HG03565 (cell line): ENCODE data around the gene PRKCB.

Source experiments
- ATAC-seq: cut with Tn5 transposase; IDR thresholded peaks from one replicate; pipeline ENCODE4 v1.9.1; 2021; ENCODE audit warnings: mild to moderate bottlenecking, moderate library complexity; ENCODE audit not compliant: unreplicated experiment

Gene PRKCB

DNA sequence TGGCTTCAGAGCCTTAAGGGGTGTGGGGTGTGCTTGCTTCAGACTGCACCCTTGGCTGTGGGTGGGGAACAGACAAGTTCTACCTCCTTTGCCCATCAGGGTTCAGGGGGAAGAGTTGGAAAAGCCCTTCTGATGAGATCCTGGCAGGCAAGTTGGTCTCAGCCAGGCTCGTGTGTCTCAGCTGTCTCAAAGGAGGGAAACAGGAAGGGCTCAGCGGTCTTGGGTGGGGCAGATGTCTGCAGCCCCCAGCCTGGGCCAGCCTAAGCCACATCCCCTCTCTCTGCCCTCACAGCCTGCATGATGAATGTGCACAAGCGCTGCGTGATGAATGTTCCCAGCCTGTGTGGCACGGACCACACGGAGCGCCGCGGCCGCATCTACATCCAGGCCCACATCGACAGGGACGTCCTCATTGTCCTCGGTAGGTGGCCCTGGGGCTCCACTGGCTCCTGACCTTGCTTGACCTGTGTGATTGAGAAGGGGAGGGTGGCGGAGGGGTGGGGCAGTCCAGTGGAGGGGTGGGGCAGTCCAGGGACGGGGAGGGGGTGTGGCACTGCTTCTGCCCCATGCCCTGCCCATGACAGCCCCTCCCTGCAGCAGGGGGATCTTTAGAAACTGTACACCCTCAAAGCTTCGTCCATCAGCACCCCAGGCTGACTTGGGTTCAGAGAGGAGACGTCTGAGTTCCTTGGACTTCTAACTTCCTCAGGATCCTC, 199.5 kb downstream of the PRKCB start:
- no peak for ATAC-seq

DNA sequence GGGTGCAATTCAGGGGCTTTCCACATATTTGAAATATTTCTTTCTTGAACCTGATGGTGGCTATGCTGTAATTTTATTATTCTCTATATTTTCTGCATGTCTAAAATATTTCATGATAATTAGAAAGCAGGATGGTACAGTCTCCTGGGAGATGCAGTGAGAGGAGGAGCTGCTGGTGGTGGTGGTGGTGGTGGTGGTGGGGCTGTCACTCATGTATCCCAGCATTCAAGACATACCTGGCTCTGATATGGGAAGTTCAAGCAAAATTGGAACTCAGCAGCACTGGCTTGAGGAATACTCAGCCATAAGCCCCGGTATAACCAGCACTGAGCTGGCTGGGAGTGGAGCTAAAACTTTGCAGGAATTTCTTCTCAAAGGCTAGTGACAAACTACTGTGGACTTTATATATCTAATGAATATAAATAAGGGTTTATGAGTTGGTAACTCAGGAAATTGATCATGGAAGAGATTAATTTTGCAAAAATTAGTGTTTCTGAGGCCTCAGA, 200.3 kb downstream of the PRKCB start:
- no peak for ATAC-seq

DNA sequence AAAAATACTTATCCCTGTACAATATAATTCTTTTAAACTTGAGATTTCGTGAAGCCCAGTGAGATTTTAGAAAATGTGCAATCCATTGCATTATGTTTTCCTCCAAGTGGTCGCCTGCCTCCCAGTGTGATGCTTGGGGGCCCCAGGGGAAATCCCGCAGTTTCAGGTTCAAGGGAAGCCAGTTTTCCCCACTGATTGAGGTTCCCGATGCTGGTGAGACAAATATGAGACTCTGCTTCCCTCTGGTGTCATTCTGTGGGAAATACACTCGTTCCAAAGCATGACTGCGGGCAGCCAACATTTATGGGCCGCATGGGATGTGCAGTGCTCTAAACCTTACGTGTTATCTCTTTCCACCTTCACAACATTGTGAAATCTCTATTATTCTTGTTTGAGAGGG, 200.8 kb downstream of the PRKCB start:
- no peak for ATAC-seq

DNA sequence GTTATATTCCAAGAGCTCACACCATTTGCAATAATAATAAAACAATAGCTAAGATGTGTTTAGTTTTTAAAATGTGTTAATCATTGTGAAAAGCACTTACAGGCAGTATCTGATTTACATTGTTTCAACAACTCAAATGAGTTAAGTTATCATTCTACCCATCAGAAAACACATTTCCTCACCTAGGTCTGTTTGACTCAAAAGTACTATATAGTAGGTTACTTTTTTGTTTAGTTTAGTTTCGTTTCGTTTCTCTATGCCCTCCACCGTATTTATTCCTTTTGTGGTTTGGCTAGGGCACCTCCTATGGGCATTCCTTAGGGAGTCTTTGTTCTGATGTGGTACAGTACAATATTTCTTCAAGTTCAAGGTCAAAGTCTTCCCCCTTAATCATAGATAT, 201.6 kb downstream of the PRKCB start:
- ATAC-seq = no peak

DNA sequence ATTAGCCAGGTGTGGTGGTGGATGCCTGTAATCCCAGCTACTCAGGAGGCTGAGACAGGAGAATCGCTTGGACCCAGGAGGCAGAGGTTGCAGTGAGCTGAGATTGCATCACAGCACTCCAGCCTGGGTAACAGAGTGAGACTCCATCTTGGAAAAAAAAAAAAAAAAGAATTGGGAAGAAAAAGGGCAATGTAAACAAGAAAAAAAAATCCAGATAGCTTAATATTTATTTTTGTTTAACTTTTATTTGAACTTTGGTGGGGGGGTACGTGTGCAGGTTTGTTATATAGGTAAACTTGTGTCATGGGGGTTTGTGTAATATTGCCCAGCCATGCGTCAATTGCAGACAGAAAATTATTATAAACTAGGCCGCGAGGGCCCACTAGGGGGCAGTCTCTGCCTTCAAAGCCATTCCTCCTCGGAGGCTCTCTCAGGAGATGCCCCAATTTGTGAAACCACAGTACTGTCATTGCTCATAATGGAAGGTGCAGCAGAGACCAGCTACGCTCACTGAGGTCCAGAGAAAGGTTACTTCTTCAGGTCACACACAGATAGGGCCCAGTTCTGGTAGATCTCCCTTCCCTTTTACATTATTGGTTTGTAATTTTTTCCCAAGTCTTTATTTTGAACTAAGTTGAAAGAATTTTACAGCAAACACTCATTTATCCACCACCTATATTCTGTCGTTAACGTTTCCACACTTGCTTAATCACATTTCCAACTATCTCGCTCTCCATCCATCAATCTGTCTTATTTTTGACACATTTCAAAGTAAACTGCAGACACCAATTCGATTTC, 206.2 kb downstream of the PRKCB start:
- peak; percentile 71 for ATAC-seq

DNA sequence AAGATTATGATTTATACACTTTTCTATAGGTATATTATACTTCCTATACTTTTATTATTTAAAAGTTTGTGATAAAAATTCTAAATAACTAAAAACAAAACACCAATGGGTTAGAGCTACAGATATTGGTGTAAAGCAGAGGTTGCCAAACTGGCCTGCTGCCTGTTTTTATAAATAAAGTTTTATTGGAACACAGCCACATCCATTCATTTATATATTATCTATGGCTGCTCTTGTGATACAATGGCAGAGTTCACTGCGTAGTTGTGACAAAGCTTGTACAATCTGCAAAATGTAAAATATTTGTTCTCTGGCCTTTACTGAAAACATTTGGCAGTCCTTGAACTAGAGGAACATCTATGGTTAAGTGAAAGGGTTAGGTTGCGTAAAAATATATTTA, 208.7 kb downstream of the PRKCB start:
- ATAC-seq = no peak

DNA sequence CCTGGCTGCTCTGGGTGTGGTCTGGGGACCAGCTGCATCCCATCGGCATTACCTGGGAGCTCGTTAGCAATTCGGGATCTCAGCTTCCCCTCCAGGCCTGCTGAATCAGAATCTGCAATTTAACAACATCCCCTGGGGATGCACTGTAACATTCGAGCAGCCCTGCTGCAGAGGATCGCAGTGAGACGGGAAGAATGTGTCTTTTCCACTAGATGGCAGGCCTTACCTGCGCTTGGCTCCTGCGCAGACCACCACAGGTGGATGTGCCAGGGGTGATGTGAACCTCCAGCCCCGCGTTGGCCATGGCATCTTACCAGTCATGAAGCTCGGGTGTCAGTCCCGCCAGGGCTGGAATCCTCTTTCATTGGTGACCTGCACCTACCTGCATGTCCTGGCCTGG, 209.9 kb downstream of the PRKCB start:
- no peak for ATAC-seq

DNA sequence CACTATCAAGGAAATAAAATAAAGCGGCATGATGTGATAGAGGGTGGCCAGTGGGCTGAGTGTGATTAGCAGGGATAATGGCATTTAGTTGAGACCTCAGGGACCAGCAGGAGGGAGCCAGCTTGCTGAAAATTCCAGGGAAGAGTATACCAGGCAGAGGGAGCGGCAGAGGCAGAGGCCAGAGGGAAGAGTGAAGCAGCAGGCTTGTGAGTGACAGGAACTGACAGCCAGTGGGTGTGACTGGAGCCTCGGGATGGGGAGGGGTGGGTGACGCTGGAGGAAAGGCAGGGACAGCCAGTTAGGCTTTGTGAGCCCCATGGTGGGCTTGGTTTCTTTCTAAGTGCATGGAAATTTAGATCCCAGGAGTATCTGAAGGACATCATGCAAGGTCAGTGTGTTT, 210.7 kb downstream of the PRKCB start:
- ATAC-seq = no peak

DNA sequence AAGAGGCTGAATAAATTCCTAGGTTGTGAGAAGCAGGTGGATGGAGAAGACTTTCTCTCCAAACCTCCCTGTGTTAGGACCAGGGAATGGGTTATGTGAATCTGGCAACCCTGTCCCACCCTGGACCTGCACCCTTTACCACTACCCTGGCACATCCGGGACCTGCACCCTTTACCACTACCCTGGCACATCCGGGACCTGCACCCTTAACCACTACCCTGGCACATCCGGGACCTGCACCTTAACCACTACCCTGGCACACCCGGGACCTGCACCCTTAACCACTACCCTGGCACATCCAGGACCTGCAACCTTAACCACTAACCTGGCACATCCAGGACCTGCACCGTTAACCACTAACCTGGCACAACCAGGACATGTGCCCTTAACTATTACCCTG, 213.3 kb downstream of the PRKCB start:
- no peak for ATAC-seq

DNA sequence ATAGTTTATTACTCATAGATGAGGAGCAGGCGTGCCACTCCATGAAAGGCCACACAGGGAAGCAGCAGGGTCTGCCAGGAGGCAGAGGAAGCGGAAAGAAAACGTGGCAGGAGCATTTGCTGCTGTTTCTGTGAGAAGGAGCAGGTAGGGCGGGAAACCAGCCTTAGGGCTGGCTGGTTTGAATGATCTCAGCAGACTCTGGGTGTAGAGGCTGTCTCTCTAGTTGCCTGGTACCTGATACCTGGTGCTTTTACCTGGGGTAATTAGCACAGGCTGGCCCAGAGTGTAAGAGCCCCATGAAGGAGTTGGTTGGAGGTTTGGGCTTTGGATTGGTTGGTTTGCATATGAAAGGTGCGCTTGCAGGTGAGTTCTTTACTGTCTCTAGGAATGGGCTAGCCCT, 215.3 kb downstream of the PRKCB start:
- ATAC-seq = no peak

DNA sequence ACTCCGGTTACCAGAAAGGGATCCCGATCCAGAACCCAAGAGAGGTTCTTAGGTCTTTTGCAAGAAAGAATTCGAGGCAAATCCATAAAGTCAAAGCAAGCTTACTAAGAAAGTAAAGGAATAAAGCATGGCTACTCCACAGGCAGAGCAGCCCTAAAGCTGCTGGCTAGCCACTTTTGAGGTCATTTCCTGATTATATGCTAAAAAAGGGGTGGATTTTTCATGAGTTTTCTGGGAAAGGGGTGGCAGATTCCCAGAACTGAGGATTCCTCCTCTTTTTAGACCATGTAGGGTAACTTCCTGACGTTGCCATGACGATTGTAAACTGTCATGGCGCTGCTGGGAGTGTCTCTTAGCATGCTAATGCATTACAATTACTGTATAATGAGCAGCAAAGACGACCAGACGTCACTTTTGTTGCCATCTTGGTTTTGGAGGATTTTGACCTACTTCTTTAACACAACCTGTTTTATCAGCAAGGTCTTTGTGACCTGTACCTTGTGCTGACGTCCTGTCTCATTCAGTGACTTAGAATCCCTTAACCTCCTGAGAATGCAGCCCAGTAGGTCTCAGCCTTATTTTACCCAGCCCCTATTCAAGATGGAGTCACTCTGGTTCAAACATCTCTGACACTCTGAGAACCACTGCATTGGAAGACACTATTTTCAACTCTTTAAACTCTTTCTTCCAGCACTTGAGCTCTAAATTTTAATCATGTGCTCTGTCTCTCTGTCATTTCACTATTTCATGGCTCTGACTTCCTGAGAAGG, 216.7 kb downstream of the PRKCB start:
- ATAC-seq = no peak

DNA sequence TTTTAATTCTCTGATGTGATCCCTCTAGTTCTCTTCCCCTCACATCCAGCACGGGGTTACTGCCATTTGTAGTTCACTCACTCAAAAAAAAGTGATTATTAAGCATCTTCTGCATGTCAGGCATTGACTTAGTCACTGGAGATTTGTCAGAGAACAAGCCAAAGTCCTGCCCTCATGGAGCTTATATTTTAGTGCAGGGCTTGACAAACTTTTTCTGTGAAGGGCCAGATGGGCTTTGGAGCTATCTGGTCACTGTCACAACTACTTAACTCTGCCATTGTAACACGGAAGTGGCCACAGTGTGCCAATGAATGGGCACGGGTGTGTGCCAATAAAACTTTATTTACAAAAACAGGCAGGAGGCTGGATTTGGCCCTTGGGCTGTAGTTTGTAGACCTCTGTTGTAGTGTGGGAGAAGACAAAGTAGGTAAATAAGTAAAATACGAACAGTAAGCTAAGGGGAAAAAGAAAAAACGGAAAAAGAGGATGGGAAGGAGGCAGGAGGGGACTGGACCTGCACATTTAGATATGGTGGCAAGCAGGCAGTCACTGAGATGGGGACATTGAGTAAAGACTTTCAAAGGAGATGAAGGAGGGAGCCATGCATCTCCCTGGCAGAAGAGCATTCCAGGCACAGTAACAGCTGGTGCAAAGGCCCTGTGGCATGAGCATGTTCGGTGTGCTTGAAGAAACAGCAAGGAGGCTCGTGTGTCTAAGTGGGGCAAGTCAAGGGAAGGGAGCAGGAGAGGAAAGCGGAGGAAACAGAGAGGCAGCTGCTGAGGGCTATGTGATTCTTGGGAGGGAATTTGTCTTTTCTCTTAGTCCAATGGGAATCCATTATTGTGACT, 217.5 kb downstream of the PRKCB start:
- no peak for ATAC-seq

DNA sequence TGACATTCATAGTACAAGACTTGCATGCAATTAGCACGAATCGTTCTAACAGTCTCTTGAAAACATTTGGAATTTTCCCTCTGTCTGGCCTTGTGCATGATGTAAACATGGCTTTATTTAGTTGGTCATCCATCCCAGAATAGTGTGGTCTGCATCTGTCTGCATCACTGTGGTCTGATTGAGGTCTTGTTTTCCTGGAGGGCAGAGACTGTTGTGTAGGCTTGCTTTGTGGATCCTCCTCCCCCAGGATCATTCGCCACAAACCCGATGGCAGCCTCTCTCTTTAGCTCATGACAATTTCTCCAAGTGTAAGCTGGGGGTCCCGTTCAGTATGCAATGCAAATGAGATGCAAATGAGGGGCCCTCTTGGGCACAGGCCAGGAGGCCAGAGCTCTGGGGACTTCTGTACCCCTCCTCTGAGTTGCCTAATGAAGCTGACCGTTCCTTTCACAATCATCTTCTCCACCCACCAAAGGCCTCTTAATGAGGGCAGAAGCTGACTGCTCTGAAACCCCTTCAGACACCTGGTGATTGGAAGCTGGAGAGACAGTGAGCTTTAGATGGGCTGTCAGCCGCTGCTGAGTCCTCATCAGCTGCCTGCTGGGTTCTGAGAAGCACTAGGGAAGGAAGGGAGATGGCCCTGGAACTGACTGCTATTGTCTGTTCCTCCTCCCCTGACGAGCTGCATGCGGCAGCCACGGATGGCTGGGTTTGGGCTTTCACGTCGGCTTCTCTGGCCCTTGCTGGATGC, 219.1 kb downstream of the PRKCB start:
- ATAC-seq = no peak

DNA sequence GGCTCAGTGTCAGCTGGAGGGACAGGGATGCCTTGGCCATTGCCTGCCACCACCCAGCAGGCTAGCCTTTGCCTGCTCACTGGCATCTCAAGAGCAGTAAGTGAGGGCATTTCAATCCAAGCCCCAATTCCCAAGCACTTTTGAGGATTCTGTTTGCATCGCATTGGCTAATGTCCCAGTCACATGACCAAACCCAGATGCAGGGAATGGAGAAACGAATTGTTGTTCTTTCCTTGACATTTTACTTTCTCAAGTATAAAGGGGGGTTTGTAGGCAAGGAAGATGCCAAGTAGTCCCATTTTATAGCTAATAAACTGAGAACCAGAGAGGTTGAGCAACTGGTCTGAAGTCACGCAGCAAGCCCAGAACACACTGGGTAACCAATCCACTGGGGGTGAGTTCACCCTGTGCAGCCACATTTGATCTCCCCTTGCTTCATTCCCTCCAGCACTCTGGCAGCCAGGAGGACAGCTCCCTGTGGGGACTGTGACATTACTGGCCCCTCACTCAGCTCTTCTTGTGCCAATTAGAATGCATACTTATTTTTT, 226.6 kb downstream of the PRKCB start:
- ATAC-seq = no peak

DNA sequence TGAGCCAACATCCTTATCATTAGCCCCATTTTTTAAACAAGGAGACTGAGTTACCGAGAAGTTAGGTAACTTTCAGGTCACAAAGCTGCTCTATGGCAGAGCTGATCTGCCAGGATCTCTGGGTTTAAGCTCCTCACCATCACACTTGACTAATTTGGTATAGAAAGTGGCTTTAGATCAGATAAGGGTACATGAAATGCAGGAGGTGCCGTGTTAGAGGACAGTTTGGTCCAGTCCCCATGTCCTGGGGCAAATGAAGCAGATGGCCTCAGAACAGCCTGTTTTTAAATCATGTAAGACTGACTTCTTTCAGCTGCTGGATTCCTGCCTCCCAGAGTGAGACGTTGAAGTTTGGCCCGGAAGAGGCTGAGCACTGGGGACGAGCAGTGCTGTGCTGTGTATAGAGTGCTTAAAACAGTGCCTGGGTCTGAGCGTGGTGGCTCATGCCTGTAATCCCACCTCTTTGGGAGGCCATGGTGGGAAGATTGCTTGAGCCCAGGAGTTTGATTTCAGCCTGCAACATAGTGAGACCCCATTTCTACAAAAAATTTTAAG, 233.3 kb downstream of the PRKCB start:
- no peak for ATAC-seq

DNA sequence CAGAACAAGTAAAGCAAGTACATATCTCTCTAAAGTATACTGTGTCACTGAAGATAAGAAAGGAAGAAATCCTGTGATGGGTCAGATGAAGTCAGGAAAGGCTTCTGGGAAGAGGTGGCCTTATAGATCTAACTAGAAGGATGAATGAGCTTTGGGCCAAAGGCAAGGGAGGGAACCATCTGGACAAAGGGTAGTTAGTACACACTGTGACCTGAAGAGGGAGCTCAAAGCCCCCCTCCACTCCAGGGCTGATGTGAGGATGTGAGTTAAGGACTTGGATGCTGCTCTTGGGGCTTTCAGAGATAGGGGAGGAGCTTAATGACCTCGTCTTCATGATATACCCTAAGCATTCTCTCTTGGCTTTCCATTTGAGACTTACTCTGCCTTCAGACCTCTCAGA, 235.1 kb downstream of the PRKCB start:
- ATAC-seq = peak; percentile 39

DNA sequence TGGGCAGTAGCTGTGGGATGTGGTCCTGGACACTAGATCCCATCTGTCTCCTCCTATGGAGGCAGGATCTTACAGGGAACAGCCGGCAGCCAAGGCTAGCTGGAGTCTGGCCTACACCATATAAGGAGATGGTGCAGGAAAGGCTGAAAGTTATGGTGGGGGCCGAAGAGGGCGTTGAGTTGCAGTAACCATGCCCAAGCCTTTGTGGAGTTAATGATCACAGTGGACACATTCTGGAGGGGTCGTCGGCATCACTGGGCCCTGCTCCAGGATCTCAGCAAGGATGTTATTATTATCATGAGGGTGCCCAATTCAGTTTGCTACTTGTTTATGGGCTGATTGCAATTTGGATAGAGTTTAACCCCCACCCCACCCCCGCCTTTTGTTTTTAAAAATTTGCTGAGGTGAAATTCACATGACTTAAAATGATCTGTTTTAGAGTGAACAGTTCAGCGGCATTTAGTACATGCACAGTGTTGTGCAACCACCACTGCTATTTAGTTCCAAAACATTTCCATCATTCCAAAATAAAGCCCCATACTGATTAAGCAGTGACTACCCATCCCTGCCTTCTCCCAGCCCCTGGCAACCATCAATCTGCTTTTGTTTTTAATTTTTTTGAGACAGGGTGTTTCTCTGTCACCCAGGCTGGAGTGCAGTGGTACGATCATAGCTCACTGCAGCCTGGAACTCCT, 236.0 kb downstream of the PRKCB start:
- no peak for ATAC-seq

DNA sequence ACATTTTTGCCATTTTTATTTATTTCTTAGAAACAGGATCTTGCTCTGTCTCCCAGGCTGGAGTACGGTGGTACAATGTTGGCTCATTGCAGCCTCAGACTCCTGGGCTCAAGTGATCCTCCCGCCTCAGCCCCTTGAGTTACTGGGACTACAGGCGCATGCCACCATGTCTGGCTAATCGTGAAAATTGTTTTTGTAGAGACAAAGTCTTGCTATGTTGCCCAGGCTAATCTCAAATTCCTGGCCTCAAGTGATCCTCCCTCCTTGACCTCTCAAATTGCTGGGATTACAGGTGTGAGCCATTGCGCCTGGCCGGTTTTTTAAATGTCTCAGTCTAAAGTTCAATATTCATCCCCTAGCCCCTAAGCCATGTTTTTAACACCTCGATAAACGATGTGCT, 237.5 kb downstream of the PRKCB start:
- no peak for ATAC-seq

DNA sequence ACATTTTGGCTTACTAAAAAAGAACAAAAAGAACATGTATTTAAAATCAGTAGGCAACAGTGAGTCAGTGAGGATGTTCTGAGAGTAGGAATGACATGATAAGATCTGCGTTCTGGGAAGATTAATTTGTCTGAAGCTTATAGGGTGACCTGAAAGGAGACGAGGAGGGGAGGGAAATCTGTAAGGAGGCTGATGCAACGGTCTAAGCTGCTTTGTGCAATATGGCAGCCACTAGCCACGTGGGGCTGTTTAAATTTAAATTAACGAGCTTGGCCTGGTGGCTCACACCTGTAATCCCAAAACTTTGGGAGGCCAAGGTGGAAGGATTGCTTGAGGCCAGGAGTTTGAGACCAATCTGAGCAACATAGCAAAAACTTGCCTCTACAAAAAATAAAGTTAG, 238.8 kb downstream of the PRKCB start:
- no peak for ATAC-seq
